ENCODE measurements around the gene TBC1D2B.

DNA sequence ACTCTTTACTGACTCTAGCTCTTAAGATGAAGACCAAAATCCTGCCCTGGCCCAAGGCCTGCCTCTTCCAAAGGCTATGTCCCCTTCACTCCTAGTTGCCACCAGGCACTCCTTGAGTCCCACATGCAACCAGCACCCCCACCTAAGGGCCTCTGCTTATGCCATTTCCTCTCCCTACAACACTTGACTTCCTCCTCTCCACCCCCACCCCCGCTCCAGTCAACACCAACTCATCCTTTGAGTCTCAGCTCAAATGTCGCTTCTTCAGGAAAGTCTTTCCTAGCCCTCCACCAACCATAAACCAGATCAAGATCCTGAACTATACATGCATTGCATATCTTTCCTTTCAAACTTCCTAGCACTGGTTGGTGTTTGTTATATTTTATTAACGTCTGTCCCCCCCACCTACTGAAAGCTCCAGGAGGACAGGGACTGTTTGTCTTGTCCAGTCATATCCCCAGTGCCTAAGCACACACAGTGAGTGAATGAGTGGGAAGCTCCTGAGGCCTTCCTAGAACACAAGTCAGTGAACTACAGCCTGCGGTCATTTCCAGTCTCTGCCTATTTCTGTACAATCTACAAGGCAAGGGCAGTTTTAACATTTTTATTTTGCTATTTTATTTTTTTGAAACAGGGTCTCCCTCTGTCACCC is 7.3 kb downstream of the TBC1D2B start:
- TF ChIP-seq, protein P1, sequence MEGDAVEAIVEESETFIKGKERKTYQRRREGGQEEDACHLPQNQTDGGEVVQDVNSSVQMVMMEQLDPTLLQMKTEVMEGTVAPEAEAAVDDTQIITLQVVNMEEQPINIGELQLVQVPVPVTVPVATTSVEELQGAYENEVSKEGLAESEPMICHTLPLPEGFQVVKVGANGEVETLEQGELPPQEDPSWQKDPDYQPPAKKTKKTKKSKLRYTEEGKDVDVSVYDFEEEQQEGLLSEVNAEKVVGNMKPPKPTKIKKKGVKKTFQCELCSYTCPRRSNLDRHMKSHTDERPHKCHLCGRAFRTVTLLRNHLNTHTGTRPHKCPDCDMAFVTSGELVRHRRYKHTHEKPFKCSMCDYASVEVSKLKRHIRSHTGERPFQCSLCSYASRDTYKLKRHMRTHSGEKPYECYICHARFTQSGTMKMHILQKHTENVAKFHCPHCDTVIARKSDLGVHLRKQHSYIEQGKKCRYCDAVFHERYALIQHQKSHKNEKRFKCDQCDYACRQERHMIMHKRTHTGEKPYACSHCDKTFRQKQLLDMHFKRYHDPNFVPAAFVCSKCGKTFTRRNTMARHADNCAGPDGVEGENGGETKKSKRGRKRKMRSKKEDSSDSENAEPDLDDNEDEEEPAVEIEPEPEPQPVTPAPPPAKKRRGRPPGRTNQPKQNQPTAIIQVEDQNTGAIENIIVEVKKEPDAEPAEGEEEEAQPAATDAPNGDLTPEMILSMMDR (IDR thresholded peaks at IDR 0.05): no peak
- TF ChIP-seq POLR2A (IDR thresholded peaks at IDR 0.05; ENCODE audit: low read depth) (no peak), POLR2AphosphoS5 (IDR thresholded peaks at IDR 0.05) (no peak), EP300 (IDR thresholded peaks at IDR 0.05) (no peak)

Measured in esophagus muscularis mucosa (tissue), 4 donors.